CD4-positive, alpha-beta memory T cell (primary cell): ENCODE measurements around the gene DPM1. TPM values are rescaled to one million over a fixed set of nuclear protein-coding genes. Genes with fewer than 3 reads are reported as not detected.
A peak's percentile ranks its signal among the peaks of the same experiment; 100 is the strongest.

Experiments
- CTCF ChIA-PET: fragments of 350-600 bp; sonication (Branson Sonifier 250); formaldehyde crosslinking; loops from one replicate; lab custom pipeline; 2021; ENCODE audit warnings: inconsistent platforms; ENCODE audit not compliant: partially characterized antibody; lab: Charles Lee
- POLR2A ChIA-PET: fragments of 350-600 bp; sonication (Branson Sonifier 250); formaldehyde crosslinking; loops from one replicate; lab custom pipeline; 2021; ENCODE audit not compliant: partially characterized antibody; lab: Charles Lee
- DNase-seq, 5 donors: peaks; one replicate each; pipeline versions ENCODE4 v3.0.0 to v3.0.0-alpha.2; 2020 to 2022; ENCODE audit warnings: mixed read lengths in 1 of 5
- H3K27ac ChIP-seq: one replicate; pipeline ENCODE4 v1.7.0; 2013; ENCODE audit warnings: low read depth, low read length
- H3K27me3 ChIP-seq: 2 replicates; pipeline ENCODE4 v1.7.0; 2013; ENCODE audit warnings: mild to moderate bottlenecking, low read length, moderate library complexity; ENCODE audit not compliant: insufficient read depth
- H3K36me3 ChIP-seq: 2 replicates; pipeline ENCODE4 v1.7.0; 2013; ENCODE audit warnings: mild to moderate bottlenecking, low read length, moderate library complexity; ENCODE audit not compliant: insufficient read depth
- H3K4me1 ChIP-seq: 2 replicates; pipeline ENCODE4 v1.7.0; 2013; ENCODE audit warnings: mild to moderate bottlenecking, low read length, moderate library complexity; ENCODE audit not compliant: insufficient read depth
- H3K4me3 ChIP-seq, 2 donors: one replicate each; pipeline ENCODE4 v1.7.0; 2013; ENCODE audit warnings: low read length in 2 of 2, mild to moderate bottlenecking in 1 of 2
- H3K9me3 ChIP-seq, 2 donors: one replicate each; pipeline ENCODE4 v1.7.0; 2013; ENCODE audit warnings: low read length in 2 of 2, control low read depth in 1 of 2; ENCODE audit not compliant: control insufficient read depth in 1 of 2
- H3K27ac Mint-ChIP-seq, 7 donors: one replicate each; pipeline ENCODE4 v1.8.0; 2020 to 2021; ENCODE audit warnings: mixed read lengths in 7 of 7, mild to moderate bottlenecking in 6 of 7, inconsistent platforms in 3 of 7, moderate library complexity in 3 of 7
- H3K27me3 Mint-ChIP-seq, 2 donors: one replicate each; pipeline ENCODE4 v1.8.0; 2020 to 2021; ENCODE audit warnings: mixed read lengths in 2 of 2
- H3K36me3 Mint-ChIP-seq, 2 donors: one replicate each; pipeline ENCODE4 v1.8.0; 2020 to 2021; ENCODE audit warnings: mixed read lengths in 2 of 2, inconsistent platforms in 1 of 2, mild to moderate bottlenecking in 1 of 2
- H3K4me1 Mint-ChIP-seq, 4 donors: one replicate each; pipeline ENCODE4 v1.8.0; 2020 to 2021; ENCODE audit warnings: mixed read lengths in 4 of 4, mild to moderate bottlenecking in 1 of 4
- H3K4me3 Mint-ChIP-seq, 8 donors: one replicate each; pipeline ENCODE4 v1.8.0; 2020 to 2021; ENCODE audit warnings: mixed read lengths in 8 of 8, mild to moderate bottlenecking in 7 of 8, moderate library complexity in 6 of 8, inconsistent platforms in 3 of 8
- H3K9me3 Mint-ChIP-seq, 8 donors: one replicate each; pipeline ENCODE4 v1.8.0; 2020 to 2021; ENCODE audit warnings: mixed read lengths in 8 of 8, mild to moderate bottlenecking in 5 of 8, inconsistent platforms in 3 of 8, moderate library complexity in 1 of 8
- intact Hi-C: fragments of 100-400 bp; cut with micrococcal nuclease; formaldehyde crosslinking; loops from one replicate; pipeline ENCODE4 v1.15.1; 2023
- polyA plus RNA-seq, 2 donors: library from polyadenylated mRNA; unstranded; fragments of 300-500 nt; fragmentation: Illumina TruSeq; gene quantifications; one replicate each; pipeline ENCODE4 v1.2.3, GENCODE V29; 2021
- total RNA-seq, 2 experiments: library from RNA; stranded (reverse); gene quantifications; one replicate each; pipeline ENCODE4 v1.2.3, GENCODE V29; 2021

DPM1 gene
- total and polyA plus RNA-seq, 4 experiments from 2014 or later = 39.9 to 79.2 (median 55.6) TPM

GRCh38 chr20:50969435-50969834 lies 11.1 kb upstream of the DPM1 start:
- Mint-ChIP-seq H3K4me3 (no peak overlapping the region), H3K9me3 (no peaks in the 10 kb centered on the region), H3K27ac (no peak overlapping the region), H3K4me1 (no peaks in the 10 kb centered on the region), H3K27me3 (peaks cover 0 to 1% of the 10 kb centered on the region in 2 donors), H3K36me3 (no peaks in the 10 kb centered on the region)
- Histone ChIP-seq H3K4me3 (no peak overlapping the region), H3K36me3 (no peaks in the 10 kb centered on the region), H3K27ac (no peak overlapping the region), H3K27me3 (no peaks in the 10 kb centered on the region), H3K4me1 (no peaks in the 10 kb centered on the region), H3K9me3 (no peaks in the 10 kb centered on the region)
- CTCF ChIA-PET = interaction anchor here (1.2 to 2.5 kb wide), 2 partner anchors 12 to 18 kb away, joined by 3 to 10 read pairs; no protein-coding TSS in a partner anchor
- intact Hi-C loops = no loop called here
- DNase-seq = no peak
- POLR2A ChIA-PET = no interaction called here

GRCh38 chr20:50968289-50968688 lies 10.0 kb upstream of the DPM1 start:
- Mint-ChIP-seq H3K4me3 (no peak overlapping the region), H3K9me3 (no peaks in the 10 kb centered on the region), H3K4me1 (no peaks in the 10 kb centered on the region), H3K36me3 (no peaks in the 10 kb centered on the region), H3K27ac (no peak overlapping the region), H3K27me3 (peaks cover 0 to 1% of the 10 kb centered on the region in 2 donors)
- Histone ChIP-seq H3K27me3 (no peaks in the 10 kb centered on the region), H3K4me1 (no peaks in the 10 kb centered on the region), H3K36me3 (no peaks in the 10 kb centered on the region), H3K27ac (no peak overlapping the region), H3K9me3 (no peaks in the 10 kb centered on the region), H3K4me3 (no peak overlapping the region)
- no peak for DNase-seq
- ChIA-PET POLR2A (no interaction called here), CTCF (interaction anchor here (2.5 kb wide), 1 partner anchor 13 kb away, joined by 10 read pairs; no protein-coding TSS in a partner anchor)
- intact Hi-C loops = no loop called here

GRCh38 chr20:50967586-50967985 lies 9.3 kb upstream of the DPM1 start:
- intact Hi-C loops = no loop called here
- no peaks in the 10 kb centered on the region for H3K36me3 Mint-ChIP-seq
- Histone ChIP-seq H3K4me1 (no peaks in the 10 kb centered on the region), H3K36me3 (no peaks in the 10 kb centered on the region), H3K9me3 (no peaks in the 10 kb centered on the region), H3K27me3 (no peaks in the 10 kb centered on the region), H3K27ac (no peak overlapping the region), H3K4me3 (no peak overlapping the region)
- H3K4me3 Mint-ChIP-seq = no peak overlapping the region
- no peaks in the 10 kb centered on the region for H3K9me3 Mint-ChIP-seq
- H3K27ac Mint-ChIP-seq = no peak overlapping the region
- ChIA-PET POLR2A (no interaction called here), CTCF (interaction anchor here (2.5 kb wide), 1 partner anchor 14 kb away, joined by 10 read pairs; no protein-coding TSS in a partner anchor)
- no peak for DNase-seq
- no peaks in the 10 kb centered on the region for H3K4me1 Mint-ChIP-seq
- no peaks in the 10 kb centered on the region for H3K27me3 Mint-ChIP-seq

- Histone ChIP-seq H3K36me3 (no peaks in the 10 kb centered on the region), H3K27ac (peak overlapping the region; percentile 91), H3K27me3 (no peaks in the 10 kb centered on the region), H3K4me3 (peak overlapping the region; percentile 86 to 90), H3K4me1 (peaks cover 40% of the 10 kb centered on the region), H3K9me3 (no peaks in the 10 kb centered on the region)
- H3K27me3 Mint-ChIP-seq = no peaks in the 10 kb centered on the region
- intact Hi-C loops = no loop called here
- peaks cover 0 to 6% (median 0%) of the 10 kb centered on the region in 8 donors for H3K9me3 Mint-ChIP-seq
- peak overlapping the region in 5 of 7 donors; percentile 96 to 100 (median 100) for H3K27ac Mint-ChIP-seq
- peaks cover 4 to 30% of the 10 kb centered on the region in 2 donors for H3K36me3 Mint-ChIP-seq
- peaks cover 23 to 67% (median 51%) of the 10 kb centered on the region in 4 donors for H3K4me1 Mint-ChIP-seq
- ChIA-PET POLR2A (interaction anchor here (1.9 to 3.4 kb wide), 4 partner anchors 9 to 169 kb away, joined by 8 to 153 read pairs (median 26); partner anchors contain the start of genes ADNP and BCAS4), CTCF (interaction anchor here (3.0 to 3.3 kb wide), 2 partner anchors 27 to 169 kb away, joined by 18 to 29 read pairs; partner anchors contain the start of gene ADNP)
- peak overlapping the region; percentile 91 to 98 (median 96) for H3K4me3 Mint-ChIP-seq
- DNase-seq = no peak
These were observed 1.3 kb upstream of the DPM1 start for GRCh38 chr20:50959543-50960126.

GRCh38 chr20:50958615-50959542 lies 547 bp upstream of the DPM1 start, which contains the start of gene MOCS3:
MOCS3 (plus strand) TSS chr20:50958818; CDS start chr20:50958843, 25 bp downstream.
- H3K4me3 Mint-ChIP-seq = peak within 1 kb of the TSS; percentile 91 to 98 (median 96)
- peak within 1 kb of the TSS; percentile 91 for H3K27ac ChIP-seq
- intact Hi-C loops = loop anchor here (1.0 kb wide), 4 partner anchors 28 to 228 kb away; partner anchors contain the start of genes ADNP and PARD6B
- H3K4me1 ChIP-seq = peaks cover 40% of the 10 kb centered on the region
- peaks cover 23 to 68% (median 52%) of the 10 kb centered on the region in 4 donors for H3K4me1 Mint-ChIP-seq
- no peaks in the 10 kb centered on the region for H3K27me3 ChIP-seq
- ChIA-PET CTCF (interaction anchor here (0.8 to 3.3 kb wide), 10 partner anchors 11 to 210 kb away, joined by 4 to 29 read pairs (median 4); partner anchors contain the start of genes ADNP and BCAS4), POLR2A (interaction anchor here (0.7 to 3.4 kb wide), 16 partner anchors 9 to 1233 kb away, joined by 3 to 153 read pairs (median 6); partner anchors contain the start of genes ADNP, BCAS4 and PARD6B)
- DNase-seq = peak; percentile 93
- H3K36me3 ChIP-seq = peaks cover 2% of the 10 kb centered on the region
- H3K27ac Mint-ChIP-seq = peak within 1 kb of the TSS; percentile 96 to 100 (median 100)
- H3K27me3 Mint-ChIP-seq = no peaks in the 10 kb centered on the region
- peaks cover 0 to 6% (median 0%) of the 10 kb centered on the region in 8 donors for H3K9me3 Mint-ChIP-seq
- no peaks in the 10 kb centered on the region for H3K9me3 ChIP-seq
- H3K4me3 ChIP-seq = peak within 1 kb of the TSS; percentile 86 to 90
- peaks cover 4 to 37% of the 10 kb centered on the region in 2 donors for H3K36me3 Mint-ChIP-seq

- Mint-ChIP-seq H3K36me3 (peaks cover 10 to 46% of the 10 kb centered on the region in 2 donors), H3K9me3 (peaks cover 0 to 6% (median 0%) of the 10 kb centered on the region in 8 donors), H3K4me1 (peaks cover 25 to 68% (median 51%) of the 10 kb centered on the region in 4 donors), H3K27me3 (no peaks in the 10 kb centered on the region), H3K27ac (peak overlapping the region; percentile 96 to 100 (median 100)), H3K4me3 (peak overlapping the region; percentile 91 to 98 (median 96))
- Histone ChIP-seq H3K4me3 (peak overlapping the region; percentile 86 to 90), H3K36me3 (peaks cover 7% of the 10 kb centered on the region), H3K27me3 (no peaks in the 10 kb centered on the region), H3K4me1 (peaks cover 40% of the 10 kb centered on the region), H3K27ac (peak overlapping the region; percentile 91), H3K9me3 (no peaks in the 10 kb centered on the region)
- CTCF ChIA-PET = interaction anchor here (1.5 to 3.3 kb wide), 6 partner anchors 25 to 208 kb away, joined by 4 to 29 read pairs (median 20); partner anchors contain the start of genes ADNP and BCAS4
- intact Hi-C loops = no loop called here
- no peak for DNase-seq
- POLR2A ChIA-PET = interaction anchor here (1.1 to 3.4 kb wide), 7 partner anchors 10 to 226 kb away, joined by 3 to 153 read pairs (median 14); partner anchors contain the start of genes ADNP, BCAS4 and PARD6B
These were observed 1.1 kb downstream of the DPM1 start for GRCh38 chr20:50957276-50957675.
